Liver (tissue), 3 donors: ENCODE measurements around the gene ACACB.

ENCODE experiments used
- EGR1 ChIP-seq, 2 donors: IDR thresholded peaks; 2 replicates each; pipeline ENCODE4 v1.6.1; 2016 to 2018; ENCODE audit warnings: antibody characterized with exemption in 2 of 2, low read depth in 2 of 2
- HNF4A ChIP-seq, 2 donors: conservative IDR thresholded peaks; 2 replicates each; pipeline ENCODE4 v1.6.1; 2016; ENCODE audit warnings: antibody characterized with exemption in 2 of 2, mild to moderate bottlenecking in 2 of 2
- JUND ChIP-seq, 2 donors: IDR thresholded peaks; 2 replicates each; pipeline ENCODE4 v1.6.1; 2016; ENCODE audit warnings: antibody characterized with exemption in 2 of 2
- RAD21 ChIP-seq, 2 donors: IDR thresholded peaks; 2 replicates each; pipeline ENCODE4 v1.6.1; 2016; ENCODE audit warnings: antibody characterized with exemption in 2 of 2, mild to moderate bottlenecking in 2 of 2
- TF ChIP-seq, protein P1 (sequence below): fragments of 150-350 bp; IDR thresholded peaks from 2 replicates; pipeline ENCODE4 v1.5.1; 2017; ENCODE audit warnings: improper control_type of control experiment, low read depth, low read length; ENCODE audit not compliant: missing input control
- donor health status: healthy.
- donor health status: healthy.

DNA sequence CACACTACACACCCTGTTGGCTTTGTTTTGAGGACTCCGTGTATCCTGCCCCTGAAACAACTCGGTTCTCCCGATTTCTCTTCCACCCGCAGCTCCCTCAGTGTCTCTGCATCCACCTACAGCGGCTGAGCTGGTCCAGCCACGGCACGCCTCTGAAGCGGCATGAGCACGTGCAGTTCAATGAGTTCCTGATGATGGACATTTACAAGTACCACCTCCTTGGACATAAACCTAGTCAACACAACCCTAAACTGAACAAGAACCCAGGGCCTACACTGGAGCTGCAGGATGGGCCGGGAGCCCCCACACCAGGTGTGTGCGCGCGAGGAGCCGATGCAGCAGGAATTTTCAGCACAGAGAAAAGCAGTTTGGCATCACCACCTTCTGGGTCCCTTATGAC is 33.6 kb upstream of the ACACB start:
- TF ChIP-seq EGR1 (IDR thresholded peaks at IDR 0.05; ENCODE audit: low read depth in 2 of 2), result no peak
- no peak for TF ChIP-seq RAD21 (IDR thresholded peaks at IDR 0.05)
- TF ChIP-seq HNF4A (conservative IDR thresholded peaks at IDR 0.05), result no peak
- no peak for TF ChIP-seq JUND (IDR thresholded peaks at IDR 0.05)
- TF ChIP-seq, protein P1, sequence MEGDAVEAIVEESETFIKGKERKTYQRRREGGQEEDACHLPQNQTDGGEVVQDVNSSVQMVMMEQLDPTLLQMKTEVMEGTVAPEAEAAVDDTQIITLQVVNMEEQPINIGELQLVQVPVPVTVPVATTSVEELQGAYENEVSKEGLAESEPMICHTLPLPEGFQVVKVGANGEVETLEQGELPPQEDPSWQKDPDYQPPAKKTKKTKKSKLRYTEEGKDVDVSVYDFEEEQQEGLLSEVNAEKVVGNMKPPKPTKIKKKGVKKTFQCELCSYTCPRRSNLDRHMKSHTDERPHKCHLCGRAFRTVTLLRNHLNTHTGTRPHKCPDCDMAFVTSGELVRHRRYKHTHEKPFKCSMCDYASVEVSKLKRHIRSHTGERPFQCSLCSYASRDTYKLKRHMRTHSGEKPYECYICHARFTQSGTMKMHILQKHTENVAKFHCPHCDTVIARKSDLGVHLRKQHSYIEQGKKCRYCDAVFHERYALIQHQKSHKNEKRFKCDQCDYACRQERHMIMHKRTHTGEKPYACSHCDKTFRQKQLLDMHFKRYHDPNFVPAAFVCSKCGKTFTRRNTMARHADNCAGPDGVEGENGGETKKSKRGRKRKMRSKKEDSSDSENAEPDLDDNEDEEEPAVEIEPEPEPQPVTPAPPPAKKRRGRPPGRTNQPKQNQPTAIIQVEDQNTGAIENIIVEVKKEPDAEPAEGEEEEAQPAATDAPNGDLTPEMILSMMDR, result no peak
